Measurements from ENCODE around the gene MND1.
"Not testable (repeated sequence)": the region's sequence is repeated elsewhere in the genome, so short reads cannot be mapped to it uniquely, and the experiment has no call there.

- not testable (repeated sequence) for TF ChIP-seq CTCF, POLR2A (IDR thresholded peaks at IDR 0.05)
Measured at GRCh38 chr4:153461549-153461948, 117.1 kb downstream of the MND1 start.
